HTERT RPE-1 (cell line): ENCODE results near the gene SMOC2.

Experiments
- in situ Hi-C: fragments of 300-500 bp; cut with MboI; formaldehyde crosslinking; loops from 4 replicates; pipeline ENCODE4 v1.14.3; 2020; ENCODE audit warnings: low sequenced_read_pairs

SMOC2 gene

DNA sequence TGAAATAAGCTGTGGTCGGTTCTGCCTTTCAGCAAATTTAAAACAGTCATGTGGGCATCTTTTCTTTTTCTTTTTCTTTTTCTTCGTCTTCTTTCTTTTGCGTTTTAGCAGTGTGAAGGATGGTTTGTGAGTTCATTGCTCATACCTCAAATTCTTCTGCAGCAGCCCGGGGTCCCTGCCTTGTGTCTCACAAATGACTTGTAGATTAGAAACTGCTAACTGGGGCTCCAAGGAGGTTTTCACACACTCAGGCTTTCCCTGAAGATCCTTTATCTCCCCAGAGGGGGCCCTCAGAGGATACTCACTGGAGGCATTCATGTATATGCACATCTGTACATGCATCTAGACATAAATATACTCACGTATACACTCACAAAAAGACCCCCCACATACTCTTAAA lies 1.7 kb downstream of the SMOC2 start:
- in situ Hi-C loops: no loop called here

DNA sequence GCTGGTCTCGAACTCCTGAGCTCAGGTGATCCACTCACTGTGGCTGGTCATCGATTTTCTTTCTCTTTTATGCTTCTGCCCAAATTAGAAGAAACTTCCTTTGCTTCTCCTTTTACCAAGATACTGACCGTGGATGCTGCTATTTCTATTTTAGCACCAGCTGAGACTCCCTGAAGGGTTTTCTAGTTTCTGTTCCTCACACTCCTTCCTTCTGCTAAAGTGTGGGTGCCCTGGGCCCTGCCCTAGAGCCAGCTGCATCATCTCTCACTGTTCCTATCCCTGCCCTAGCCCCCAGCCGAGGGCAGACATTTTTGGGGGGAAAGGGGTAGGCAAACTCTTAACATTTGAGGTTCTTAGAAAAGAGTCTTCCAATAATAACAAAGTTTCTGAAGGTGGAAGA lies 6.3 kb downstream of the SMOC2 start:
- in situ Hi-C loops: no loop called here

DNA sequence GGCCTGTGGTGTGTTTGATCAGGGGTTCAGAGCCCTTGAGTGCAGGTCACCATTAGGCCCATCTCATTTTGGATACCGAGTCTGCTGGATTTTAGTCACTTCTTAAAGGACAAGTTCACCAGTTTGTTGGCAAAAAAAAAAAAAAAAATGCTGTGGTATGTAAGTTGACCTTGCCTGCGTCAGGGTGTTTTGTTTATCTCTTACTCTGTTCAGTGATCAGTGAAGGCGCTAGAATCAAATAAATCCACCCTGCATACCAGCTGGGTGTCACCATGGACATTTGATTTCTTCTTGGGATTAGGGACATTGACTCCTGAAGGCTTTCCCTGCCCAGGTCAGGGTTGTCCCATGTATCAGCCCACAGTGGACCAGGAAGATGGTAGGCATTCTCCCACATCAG lies 6.7 kb downstream of the SMOC2 start:
- in situ Hi-C loops: no loop called here

DNA sequence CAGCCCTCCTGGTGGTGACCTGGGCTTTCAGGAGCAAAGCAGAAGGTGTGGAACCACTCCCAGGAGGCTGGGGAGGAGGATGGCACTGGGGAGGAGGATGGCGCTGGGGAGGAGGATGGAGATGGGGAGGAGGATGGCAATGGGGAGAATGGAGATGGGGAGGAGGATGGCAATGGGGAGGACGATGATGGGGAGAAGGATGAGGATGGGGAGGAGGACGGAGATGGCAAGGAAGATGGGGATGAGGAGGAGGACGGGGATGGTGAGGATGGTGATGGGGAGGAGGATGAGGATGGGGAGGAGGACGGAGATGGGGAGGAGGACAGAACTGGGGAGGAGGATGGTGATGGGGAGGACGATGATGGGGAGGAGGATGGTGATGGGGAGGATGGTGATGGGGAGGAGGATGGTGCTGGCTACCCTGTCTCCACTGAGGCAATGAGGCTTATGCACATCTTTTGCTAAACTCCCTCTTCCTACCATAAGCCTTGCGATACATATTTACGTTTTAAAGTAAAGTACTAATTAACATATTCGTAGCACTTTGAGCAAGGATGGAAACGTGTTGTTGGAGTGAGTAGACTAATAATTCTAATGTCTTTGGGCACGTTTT lies 7.4 kb downstream of the SMOC2 start:
- in situ Hi-C loops: no loop called here

DNA sequence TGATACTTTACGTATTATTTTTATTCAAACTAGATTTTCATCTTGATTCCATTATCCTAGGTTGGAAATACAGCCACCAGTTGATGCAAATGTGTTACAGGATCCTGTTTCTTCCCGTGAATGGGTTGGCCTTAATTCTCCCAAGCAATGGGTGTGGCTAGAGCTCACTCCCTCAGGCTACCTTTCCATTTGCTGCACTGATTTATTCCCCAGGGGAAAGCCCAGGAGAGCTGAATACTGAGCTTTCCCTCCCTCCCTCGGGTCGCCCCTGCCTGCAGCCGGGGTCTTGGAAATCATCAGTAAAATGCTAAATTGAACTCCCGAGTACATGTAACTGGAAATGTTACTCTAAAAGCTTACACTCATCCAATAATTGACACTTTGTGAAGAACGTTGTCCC lies 9.9 kb downstream of the SMOC2 start:
- in situ Hi-C loops: no loop called here

DNA sequence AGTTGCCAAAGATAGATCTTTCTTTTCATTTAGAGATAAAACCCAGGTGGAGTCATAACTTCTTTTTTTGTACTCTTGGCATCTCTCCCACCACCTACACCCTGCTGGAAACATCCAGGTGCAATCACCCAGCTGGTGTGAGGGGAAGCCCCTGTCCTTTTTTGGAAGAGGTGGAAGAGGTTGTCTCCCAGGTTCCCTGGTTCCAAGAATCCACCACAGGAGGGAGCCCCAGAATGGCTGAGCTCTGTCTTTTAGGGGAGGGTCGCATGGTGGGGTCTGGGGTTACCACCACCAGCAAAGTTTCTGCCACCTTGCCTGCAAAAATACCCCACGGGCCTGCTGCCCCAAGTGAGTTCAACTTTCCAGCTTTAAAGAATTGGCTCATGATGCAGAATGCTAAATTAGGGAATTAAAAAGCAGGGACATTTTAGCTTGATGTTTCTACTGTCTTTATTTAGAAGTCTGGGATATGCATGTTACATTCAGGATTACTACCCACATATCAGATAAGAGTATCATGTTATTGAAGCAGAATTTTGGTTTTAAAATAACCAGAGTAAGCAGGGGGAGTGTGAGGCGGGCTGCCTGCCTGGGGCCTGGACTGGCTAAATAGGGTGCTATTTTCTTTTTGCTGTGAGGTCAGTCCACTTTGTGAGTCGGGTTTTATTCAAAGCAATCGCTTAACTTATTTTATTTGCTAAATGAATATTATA lies 11.0 kb downstream of the SMOC2 start:
- in situ Hi-C loops: no loop called here

DNA sequence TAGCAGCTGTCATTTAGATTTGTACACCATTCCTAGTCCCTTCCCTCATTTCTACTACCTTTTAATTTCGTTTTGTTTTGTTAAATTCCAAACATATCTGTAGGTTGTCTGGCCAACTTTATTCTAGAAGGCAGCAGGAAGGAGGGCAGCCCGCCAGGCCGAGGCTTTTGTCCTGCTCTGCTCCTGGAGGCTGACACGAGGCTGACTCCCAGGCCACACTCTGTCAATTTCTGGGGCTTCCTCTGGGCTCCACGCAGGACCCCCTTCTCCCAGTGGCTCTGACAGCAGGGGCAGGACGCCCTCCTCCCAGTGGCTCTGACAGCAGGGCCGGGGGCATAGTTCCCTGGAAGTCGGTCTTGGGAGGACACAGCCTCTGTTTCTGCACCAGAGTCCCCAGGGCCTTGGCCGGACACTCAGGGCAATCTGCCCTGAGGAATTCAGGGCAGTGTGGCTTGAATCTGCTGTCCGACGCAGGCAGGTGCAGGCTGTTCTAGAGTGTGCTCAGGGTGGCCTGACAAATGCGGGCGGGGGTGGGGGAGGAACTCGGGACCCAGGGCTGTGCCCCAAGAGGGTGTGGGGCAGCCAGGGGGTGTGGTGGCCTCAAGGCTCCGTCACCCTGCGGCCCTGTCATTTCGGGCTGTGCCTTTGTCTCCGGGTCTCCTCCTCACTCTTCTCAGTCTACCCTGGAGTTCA lies 11.8 kb downstream of the SMOC2 start:
- in situ Hi-C loops: no loop called here

DNA sequence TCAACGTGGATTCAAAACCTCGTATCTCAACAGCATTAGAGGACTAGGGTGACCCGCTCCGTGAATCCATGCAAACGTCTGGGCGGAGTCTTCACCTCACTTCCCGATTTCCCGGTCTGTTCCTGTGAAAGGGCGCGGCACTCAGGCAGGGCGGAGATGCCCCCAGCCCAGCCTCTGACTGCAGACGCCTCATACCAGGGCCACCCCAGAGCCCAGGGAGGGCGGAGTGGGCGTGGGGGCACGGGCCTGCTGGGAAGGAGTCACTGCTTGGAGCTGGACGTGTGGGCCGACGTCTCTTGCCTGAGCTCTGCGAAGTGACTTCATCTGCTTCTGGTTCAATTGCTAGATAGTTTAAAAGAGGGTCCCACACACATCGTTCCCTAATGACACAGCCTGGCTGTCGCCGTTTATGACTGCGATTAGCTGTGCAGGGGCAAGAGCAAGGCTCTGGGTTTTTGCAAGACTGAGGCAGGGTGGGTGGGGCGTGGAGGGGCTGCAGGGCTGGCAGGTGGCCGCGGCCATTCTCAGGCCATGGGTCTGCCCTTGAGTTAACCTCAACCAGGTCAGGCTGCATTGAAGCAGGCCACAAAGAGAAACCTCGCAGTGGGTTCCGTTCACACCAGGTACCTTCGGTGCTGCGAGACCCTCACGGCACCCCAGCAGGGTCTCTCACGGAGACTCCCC lies 15.0 kb downstream of the SMOC2 start:
- in situ Hi-C loops: no loop called here

DNA sequence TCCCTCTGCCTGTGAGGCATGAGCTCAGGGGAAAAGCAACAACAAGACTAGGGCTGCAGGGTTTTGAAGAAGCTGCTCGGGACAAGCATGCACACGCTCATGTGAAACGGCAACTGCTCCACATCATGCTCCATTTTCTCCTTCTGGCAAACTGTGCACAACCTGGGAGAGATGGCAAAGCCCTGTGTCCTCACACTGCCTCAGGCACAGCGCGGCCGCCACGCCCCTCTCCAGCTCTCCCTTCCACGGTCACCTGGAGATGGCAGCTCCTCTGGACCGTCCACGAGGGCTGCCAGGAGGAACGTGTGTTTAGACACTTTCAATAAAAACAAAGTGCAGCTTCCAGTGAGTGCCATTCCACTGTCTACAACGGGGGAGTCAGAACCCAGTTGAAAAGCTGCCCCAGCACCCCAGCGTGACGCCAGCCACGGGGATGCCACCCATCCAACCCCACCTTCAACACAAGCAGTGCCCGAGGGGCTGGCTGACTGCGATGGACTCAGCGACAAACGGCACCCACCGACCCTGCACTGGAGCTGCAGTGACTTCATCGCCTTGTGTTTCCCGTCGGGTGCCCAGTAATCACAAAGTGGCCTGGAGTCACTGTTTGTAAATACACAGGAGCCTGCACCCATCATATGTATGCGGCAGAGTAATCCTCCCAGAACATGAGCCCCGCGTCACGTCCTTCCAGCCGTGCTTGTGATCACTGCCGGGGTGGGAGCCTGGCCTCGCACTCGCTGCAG lies 16.1 kb downstream of the SMOC2 start:
- in situ Hi-C loops: no loop called here

DNA sequence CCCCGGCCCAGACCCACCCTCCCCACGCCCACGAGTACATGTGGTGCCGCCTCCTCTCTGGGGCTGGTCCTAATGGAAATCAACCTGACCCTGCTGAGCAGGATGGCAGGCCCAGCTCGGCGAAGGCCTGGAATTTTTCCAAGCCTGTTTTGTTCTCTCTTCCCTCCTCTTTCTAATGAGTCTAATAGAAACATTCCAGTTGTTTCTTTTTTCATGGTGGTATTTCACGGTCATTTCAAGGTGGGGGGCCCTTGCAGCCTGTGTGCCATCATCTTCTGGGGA lies 16.6 kb downstream of the SMOC2 start:
- in situ Hi-C loops: no loop called here

DNA sequence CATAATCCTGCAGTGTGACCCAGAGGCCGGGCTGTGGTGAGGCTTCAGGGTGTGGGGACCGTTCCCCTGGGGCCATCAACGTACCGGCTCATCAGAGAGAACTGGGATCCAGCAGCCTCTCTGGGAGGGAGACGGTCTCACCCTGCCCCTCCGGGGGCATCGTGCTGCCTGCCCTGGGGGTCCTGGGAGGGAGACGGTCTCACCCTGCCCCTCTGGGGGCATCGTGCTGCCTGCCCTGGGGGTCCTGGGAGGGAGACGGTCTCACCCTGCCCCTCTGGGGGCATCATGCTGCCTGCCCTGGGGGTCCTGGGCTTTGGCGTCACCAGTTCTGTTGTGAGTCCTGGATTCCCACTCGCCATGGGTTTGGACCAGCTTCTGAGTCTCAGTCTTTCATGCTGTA lies 17.1 kb downstream of the SMOC2 start:
- in situ Hi-C loops: no loop called here

DNA sequence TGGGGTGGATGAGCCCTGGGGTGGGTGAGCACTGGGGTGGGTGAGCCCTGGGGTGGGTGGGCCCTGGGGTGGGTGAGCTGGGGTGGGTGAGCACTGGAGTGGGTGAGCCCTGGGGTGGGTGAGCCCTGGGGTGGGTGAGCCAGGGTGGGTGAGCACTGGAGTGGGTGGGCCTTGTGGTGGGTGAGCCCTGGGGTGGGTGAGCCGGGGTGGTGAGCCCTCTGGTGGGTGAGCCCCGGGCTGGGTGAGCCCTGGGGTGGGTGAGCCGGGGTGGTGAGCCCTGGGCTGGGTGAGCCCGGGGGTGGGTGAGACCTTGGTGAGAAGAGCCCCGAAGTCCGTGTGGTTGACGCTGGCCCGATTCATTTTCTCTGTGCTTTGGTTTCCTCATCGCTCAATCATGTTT lies 18.6 kb downstream of the SMOC2 start:
- in situ Hi-C loops: no loop called here

DNA sequence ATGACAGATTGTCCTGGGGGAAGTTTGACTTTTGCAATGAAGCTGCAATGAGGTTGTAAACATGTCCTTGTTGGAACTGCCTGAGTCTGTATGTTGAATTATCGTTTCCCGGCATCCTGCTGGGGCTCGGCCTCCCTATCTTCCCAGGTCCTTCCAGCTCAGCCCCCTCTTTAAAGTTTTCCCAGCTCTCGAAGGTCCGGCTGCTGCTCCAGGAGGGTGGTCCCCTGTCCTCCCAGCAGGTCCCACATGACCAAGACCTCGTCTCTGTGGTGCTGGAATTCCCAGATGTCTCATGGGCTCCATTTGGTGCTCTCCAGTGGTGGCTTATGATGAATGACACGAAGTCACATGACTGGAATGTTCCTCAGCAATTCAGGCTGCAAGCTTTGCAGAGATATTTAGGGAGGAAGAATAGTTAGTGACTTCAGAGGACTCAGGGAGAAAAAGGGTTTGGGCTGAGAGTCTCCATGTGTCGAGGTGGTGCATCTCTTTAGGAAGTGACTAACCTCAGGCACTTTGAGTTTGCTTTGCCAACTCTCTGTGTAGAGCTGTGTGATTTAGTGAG lies 21.4 kb downstream of the SMOC2 start:
- in situ Hi-C loops: no loop called here

DNA sequence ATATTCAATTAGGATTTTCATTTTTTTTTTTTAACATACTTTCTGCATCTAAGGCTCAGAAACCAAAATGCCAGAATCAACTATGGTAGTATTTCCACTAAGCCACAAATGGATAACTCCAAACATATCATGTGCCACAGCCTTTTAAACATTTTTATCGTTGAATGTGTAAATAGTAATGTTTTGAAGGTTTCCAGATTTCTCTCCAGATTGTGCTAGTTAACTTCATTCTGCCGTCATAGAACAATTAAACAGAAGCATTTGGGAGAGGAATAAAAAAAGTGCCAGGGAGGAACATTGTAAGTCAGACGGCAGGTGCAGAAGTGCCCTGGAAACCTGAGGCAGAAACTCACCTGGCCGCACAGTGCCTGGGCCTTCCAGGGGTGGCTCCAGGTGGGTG lies 23.6 kb downstream of the SMOC2 start:
- in situ Hi-C loops: no loop called here

DNA sequence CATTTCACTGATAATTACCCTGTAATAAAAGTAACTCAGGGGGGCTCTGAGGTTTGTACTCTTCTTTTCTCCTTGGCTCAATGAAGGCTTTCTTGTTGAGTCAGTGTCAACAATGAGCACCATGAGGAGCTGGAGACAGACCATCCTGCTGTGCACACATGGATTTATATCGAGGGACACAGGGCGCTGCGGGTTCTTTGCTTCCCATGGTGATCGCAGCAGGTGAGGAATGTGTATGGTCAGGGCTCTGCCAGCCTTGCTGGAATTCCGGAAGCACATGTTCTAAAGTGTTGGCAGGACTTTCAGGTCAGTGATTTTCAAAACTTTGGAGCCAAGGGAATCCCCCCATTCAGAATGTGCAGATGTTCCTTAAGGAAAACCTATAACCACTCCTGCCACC lies 27.1 kb downstream of the SMOC2 start:
- in situ Hi-C loops: no loop called here

DNA sequence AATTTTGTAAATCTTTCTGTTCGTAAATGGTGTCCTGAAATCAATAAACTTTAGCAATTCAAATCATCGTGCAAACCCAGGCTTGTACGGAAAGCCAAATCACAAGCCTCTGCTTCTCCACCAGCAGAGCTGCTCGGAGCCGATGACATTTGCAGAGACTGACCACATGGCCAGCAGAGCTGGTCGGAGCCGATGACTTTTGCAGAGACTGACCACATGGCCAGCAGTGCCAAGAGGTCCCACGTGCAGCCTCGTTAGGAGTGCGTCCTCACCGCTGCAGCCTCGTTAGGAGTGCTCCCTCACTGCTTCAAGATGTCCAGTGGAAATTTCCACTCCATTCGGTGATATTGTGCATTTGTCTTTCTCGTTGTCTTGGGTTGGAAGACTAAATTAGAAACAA lies 28.5 kb downstream of the SMOC2 start:
- in situ Hi-C loops: no loop called here

DNA sequence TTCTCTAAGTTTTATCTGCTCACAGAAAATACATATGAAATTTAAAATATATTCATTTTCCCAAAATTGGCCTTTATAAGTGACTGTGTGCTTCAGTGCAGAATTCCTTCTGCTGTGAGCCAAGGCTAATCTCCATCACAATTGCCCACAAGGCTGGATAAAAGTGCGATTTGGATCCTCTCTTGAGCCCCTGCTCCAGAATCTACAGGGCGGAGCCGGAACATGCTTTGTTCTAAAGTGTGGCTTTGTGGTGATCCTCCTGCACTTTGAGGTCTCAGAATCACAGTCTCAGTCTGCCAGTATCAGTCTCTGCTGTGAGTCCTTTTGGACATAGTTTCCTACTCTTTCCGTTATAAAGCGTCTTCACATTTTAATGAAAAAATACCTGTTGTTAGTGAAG lies 28.9 kb downstream of the SMOC2 start:
- in situ Hi-C loops: no loop called here

DNA sequence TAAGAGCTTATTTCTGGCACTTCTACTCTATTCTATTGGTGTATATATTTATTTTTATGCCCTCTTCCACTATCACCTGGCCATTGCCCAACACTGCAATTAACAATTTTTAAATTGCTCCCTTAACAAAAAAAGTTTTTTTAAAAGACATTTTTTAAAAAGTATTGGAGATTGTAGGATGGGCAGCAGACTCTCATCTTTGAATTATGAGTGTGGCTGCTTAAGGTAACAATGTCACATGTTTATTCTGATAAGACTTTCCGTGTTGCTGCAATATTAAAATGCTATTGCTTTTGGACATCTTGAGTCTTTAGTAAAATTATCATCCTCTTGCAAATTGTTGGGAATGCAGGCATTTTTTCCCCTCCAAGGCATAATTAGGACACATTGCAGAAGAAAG lies 31.4 kb downstream of the SMOC2 start:
- in situ Hi-C loops: no loop called here

DNA sequence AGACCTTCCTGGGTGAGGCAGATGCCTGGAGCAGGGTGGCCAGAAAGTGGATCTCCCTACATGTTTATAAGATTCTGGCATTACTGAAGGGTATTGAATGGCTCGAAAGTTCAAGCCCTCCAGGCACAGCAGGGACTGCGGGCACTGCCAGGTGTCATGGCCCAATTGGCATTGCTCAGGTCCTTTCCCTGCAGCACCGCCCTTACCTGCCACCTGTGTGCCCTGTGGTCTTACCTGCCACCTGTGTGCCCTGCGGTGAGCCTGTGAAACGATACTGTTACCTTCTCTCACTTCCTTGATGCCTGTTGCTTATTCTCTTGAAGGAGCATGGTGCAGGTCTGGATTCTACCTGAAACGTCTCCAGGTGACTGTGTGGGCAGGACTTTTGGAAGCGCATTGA lies 32.2 kb downstream of the SMOC2 start:
- in situ Hi-C loops: no loop called here

DNA sequence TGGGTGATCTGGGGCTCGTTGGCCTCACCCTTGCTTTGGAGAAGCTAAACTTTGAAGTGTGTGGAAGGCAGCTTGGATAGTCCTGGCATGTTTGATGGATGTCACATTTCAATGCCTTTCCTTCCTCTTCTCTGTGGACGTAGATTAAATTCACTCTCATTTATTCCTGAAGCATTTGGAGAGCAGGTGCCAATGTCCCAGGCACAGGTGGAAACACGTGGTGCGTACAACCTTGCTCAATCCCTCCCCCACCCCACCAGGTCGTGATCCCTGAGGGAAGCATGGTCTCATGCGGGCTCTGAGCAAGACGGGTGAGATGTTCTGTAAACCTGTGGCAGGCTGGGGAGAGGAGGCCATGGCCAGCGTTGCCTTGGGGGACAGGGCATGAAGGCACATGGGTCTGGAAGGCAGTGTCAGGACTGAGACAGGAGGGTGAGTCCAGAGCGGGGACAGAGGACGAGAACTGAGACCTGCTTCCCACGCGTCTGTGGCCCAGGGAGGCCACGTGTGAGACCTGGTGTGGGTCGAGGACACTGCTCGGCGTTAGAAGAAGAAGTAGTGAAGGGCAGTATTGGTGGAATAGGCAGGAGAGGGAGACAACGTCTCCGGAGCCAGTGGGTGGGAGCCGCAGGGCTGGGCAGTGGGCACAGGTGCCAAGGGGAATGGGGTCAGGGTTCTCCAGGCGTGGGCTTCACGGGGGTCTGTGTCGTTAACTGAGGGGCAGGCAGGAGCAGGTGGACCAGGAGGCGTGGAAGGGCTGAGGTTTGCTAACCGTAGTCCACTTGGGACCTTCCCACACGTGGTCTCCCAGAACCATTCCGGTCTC lies 34.4 kb downstream of the SMOC2 start:
- in situ Hi-C loops: no loop called here
